Liver (tissue), 9 donors: ENCODE results near the gene CAPG. TPM values are rescaled to one million over a fixed set of nuclear protein-coding genes. Genes with fewer than 3 reads are reported as not detected.

ENCODE experiments used
- DNase-seq: peaks from one replicate; pipeline ENCODE4 v3.0.0-alpha.2; 2017; ENCODE audit warnings: low spot score
- H3K27ac ChIP-seq, 2 donors: one replicate each; pipeline ENCODE4 v1.7.0; 2013; ENCODE audit warnings: inconsistent platforms in 2 of 2, low read length in 2 of 2, control low read depth in 1 of 2, low read depth in 1 of 2, mild to moderate bottlenecking in 1 of 2
- H3K27me3 ChIP-seq, 4 donors: one replicate each; pipeline versions ENCODE4 v1.6.1 to v1.7.0; 2013; ENCODE audit warnings: low read length in 3 of 4, inconsistent platforms in 1 of 4, mild to moderate bottlenecking in 1 of 4, moderate library complexity in 1 of 4; ENCODE audit not compliant: control insufficient read depth in 4 of 4, insufficient read depth in 4 of 4
- H3K36me3 ChIP-seq, 4 donors: one replicate each; pipeline versions ENCODE4 v1.6.1 to v1.7.0; 2013; ENCODE audit warnings: low read length in 3 of 4, mild to moderate bottlenecking in 3 of 4, low read depth in 1 of 4, moderate library complexity in 1 of 4; ENCODE audit not compliant: control insufficient read depth in 4 of 4, insufficient read depth in 3 of 4
- H3K4me1 ChIP-seq, 4 donors: one replicate each; pipeline versions ENCODE4 v1.6.1 to v1.7.0; 2013; ENCODE audit warnings: low read length in 3 of 4, mild to moderate bottlenecking in 3 of 4, moderate library complexity in 1 of 4; ENCODE audit not compliant: control insufficient read depth in 4 of 4, insufficient read depth in 4 of 4
- H3K4me3 ChIP-seq, 3 donors: one replicate each; pipeline versions ENCODE4 v1.6.1 to v1.7.0; 2013; ENCODE audit warnings: low read length in 3 of 3, control low read depth in 1 of 3, low read depth in 1 of 3, mild to moderate bottlenecking in 1 of 3
- H3K9ac ChIP-seq, 2 donors: one replicate each; pipeline ENCODE4 v1.7.0; 2013; ENCODE audit warnings: low read length in 2 of 2, mild to moderate bottlenecking in 2 of 2, moderate library complexity in 2 of 2, control low read depth in 1 of 2, low read depth in 1 of 2
- H3K9me3 ChIP-seq, 4 donors: one replicate each; pipeline versions ENCODE4 v1.6.1 to v1.7.0; 2013; ENCODE audit warnings: low read length in 3 of 4; ENCODE audit not compliant: control insufficient read depth in 4 of 4
- ATF3 ChIP-seq: IDR thresholded peaks from 2 replicates; pipeline ENCODE4 v1.6.1; 2016; ENCODE audit warnings: antibody characterized with exemption
- CTCF ChIP-seq: fragments of 150-350 bp; IDR thresholded peaks from 2 replicates; pipeline ENCODE4 v1.5.1; 2017; ENCODE audit warnings: improper control_type of control experiment, low read depth, low read length; ENCODE audit not compliant: missing input control
- EGR1 ChIP-seq, 2 donors: IDR thresholded peaks; 2 replicates each; pipeline ENCODE4 v1.6.1; 2016 to 2018; ENCODE audit warnings: antibody characterized with exemption in 2 of 2, low read depth in 2 of 2
- FOXA1 ChIP-seq: IDR thresholded peaks from 2 replicates; pipeline ENCODE4 v1.6.1; 2016; ENCODE audit warnings: antibody characterized with exemption
- FOXA2 ChIP-seq: IDR thresholded peaks from 2 replicates; pipeline ENCODE4 v1.6.1; 2016; ENCODE audit warnings: antibody characterized with exemption
- HNF4A ChIP-seq, 2 donors: conservative IDR thresholded peaks; 2 replicates each; pipeline ENCODE4 v1.6.1; 2016; ENCODE audit warnings: antibody characterized with exemption in 2 of 2, mild to moderate bottlenecking in 2 of 2
- HNF4G ChIP-seq: IDR thresholded peaks from 2 replicates; pipeline ENCODE4 v1.6.1; 2016; ENCODE audit warnings: antibody characterized with exemption
- JUND ChIP-seq, 2 donors: IDR thresholded peaks; 2 replicates each; pipeline ENCODE4 v1.6.1; 2016; ENCODE audit warnings: antibody characterized with exemption in 2 of 2
- REST ChIP-seq: IDR thresholded peaks from 2 replicates; pipeline ENCODE4 v1.6.1; 2016; ENCODE audit warnings: antibody characterized with exemption, mild to moderate bottlenecking
- RXRA ChIP-seq, 2 donors: IDR thresholded peaks; 2 replicates each; pipeline ENCODE4 v1.6.1; 2017 to 2018; ENCODE audit warnings: antibody characterized with exemption in 2 of 2, mild to moderate bottlenecking in 1 of 2
- SP1 ChIP-seq: IDR thresholded peaks from 2 replicates; pipeline ENCODE4 v1.6.1; 2018; ENCODE audit warnings: antibody characterized with exemption, mild to moderate bottlenecking
- TAF1 ChIP-seq: conservative IDR thresholded peaks from 2 replicates; pipeline ENCODE4 v1.6.1; 2016; ENCODE audit warnings: antibody characterized with exemption, mild to moderate bottlenecking
- ZBTB33 ChIP-seq: IDR thresholded peaks from 2 replicates; pipeline ENCODE4 v1.6.1; 2016; ENCODE audit warnings: antibody characterized with exemption
- WGBS: extraction: QIAGEN DNeasy Blood & Tissue Kit; methylation state at CpG from one replicate; pipeline ENCODE4 v1.1.7; 2013; 5-methylcytosine and 5-hydroxymethylcytosine counted together
- polyA plus RNA-seq, 2 donors: library from polyadenylated mRNA; stranded (reverse) in 1 of 2; unstranded in 1 of 2; fragments of 200-250 nt in 1 of 2; fragments of >200 nt in 1 of 2; fragmentation: Nextera tagmentation in 1 of 2; extraction: Ambion mirVana in 1 of 2; gene quantifications; one replicate each; pipeline versions ENCODE4 v1.2.1 to v1.2.3, GENCODE V29; 2013 to 2015
- total RNA-seq, 2 donors: library from RNA; depleted of rRNA; stranded (reverse); fragments of >200 nt; gene quantifications; one replicate each; pipeline ENCODE4 v1.2.3, GENCODE V29; 2014
- donor health status: healthy.
- donor health status: healthy.
- donor health status: healthy.
- donor health status: healthy.
- donor health status: healthy.

The CAPG gene
- total and polyA plus RNA-seq, 4 donors: 2.7 to 19.3 (median 5.2) TPM

- TF ChIP-seq REST (no peak), EGR1 (IDR thresholded peaks at IDR 0.05; ENCODE audit: low read depth in 2 of 2) (no peak), ATF3 (no peak)
Observed at GRCh38 chr2:85390941-85391669, 19.1 kb downstream of the CAPG start (continued).

- no peak for DNase-seq
- Histone ChIP-seq H3K4me3 (no peak overlapping the region), H3K27me3 (no peaks in the 10 kb centered on the region), H3K4me1 (no peaks in the 10 kb centered on the region), H3K36me3 (peaks cover 4 to 47% (median 9%) of the 10 kb centered on the region in 4 donors), H3K9ac (no peak overlapping the region), H3K27ac (no peak overlapping the region), H3K9me3 (no peaks in the 10 kb centered on the region)
- TF ChIP-seq EGR1 (IDR thresholded peaks at IDR 0.05; ENCODE audit: low read depth in 2 of 2) (no peak), RXRA (IDR thresholded peaks at IDR 0.05) (no peak), CTCF (no peak), HNF4G (no peak), HNF4A (conservative IDR thresholded peaks at IDR 0.05) (no peak), TAF1 (no peak), SP1 (no peak), JUND (IDR thresholded peaks at IDR 0.05) (no peak), ZBTB33 (no peak), FOXA1 (no peak), FOXA2 (no peak)
- 92% methylated on average over 9 of the region's 9 CpGs for WGBS
Observed at GRCh38 chr2:85388878-85389538, 21.2 kb downstream of the CAPG start.
